GM23248 (cell line): ENCODE results near the gene SMIM29. TPM values are rescaled to one million over a fixed set of nuclear protein-coding genes. Genes with fewer than 3 reads are reported as not detected.

Source experiments
- DNase-seq: peaks from one replicate; pipeline ENCODE4 v3.0.0-alpha.2; 2015
- H2AFZ ChIP-seq: fragments of 200-600 bp; sonication (generic); 2 replicates; pipeline ENCODE4 v1.6.1; 2016; ENCODE audit warnings: antibody characterized with exemption
- H3F3A ChIP-seq: fragments of 200-600 bp; sonication (generic); 2 replicates; pipeline ENCODE4 v1.6.1; 2016; ENCODE audit warnings: mild to moderate bottlenecking, antibody characterized with exemption, mixed run types; ENCODE audit not compliant: insufficient read depth
- H3K27ac ChIP-seq: fragments of 200-600 bp; sonication (generic); 2 replicates; pipeline ENCODE4 v1.5.1; 2016; ENCODE audit warnings: mild to moderate bottlenecking
- H3K27me3 ChIP-seq: fragments of 200-600 bp; sonication (generic); replicated peaks from 2 replicates; pipeline ENCODE4 v1.6.1; 2016; ENCODE audit warnings: mild to moderate bottlenecking; ENCODE audit not compliant: insufficient read depth
- H3K36me3 ChIP-seq: fragments of 200-600 bp; sonication (generic); 2 replicates; pipeline ENCODE4 v1.6.1; 2016; ENCODE audit warnings: low read depth, mild to moderate bottlenecking
- H3K4me1 ChIP-seq: fragments of 200-600 bp; sonication (generic); 2 replicates; pipeline ENCODE4 v1.6.1; 2016; ENCODE audit warnings: mild to moderate bottlenecking; ENCODE audit not compliant: insufficient read depth
- H3K4me2 ChIP-seq: fragments of 200-600 bp; sonication (generic); one replicate; pipeline ENCODE4 v1.6.1; 2016; ENCODE audit warnings: mild to moderate bottlenecking; ENCODE audit not compliant: unreplicated experiment
- H3K4me3 ChIP-seq: fragments of 200-600 bp; sonication (generic); 2 replicates; pipeline ENCODE4 v1.5.1; 2016; ENCODE audit warnings: mild to moderate bottlenecking
- H3K79me2 ChIP-seq: fragments of 200-600 bp; sonication (generic); 2 replicates; pipeline ENCODE4 v1.6.1; 2016; ENCODE audit warnings: mild to moderate bottlenecking; ENCODE audit not compliant: insufficient read depth
- H3K9ac ChIP-seq: fragments of 200-600 bp; sonication (generic); 2 replicates; pipeline ENCODE4 v1.6.1; 2016; ENCODE audit warnings: mild to moderate bottlenecking
- H3K9me2 ChIP-seq: fragments of 200-600 bp; sonication (generic); 2 replicates; pipeline ENCODE4 v1.6.1; 2016; ENCODE audit warnings: mixed run types, mild to moderate bottlenecking, moderate library complexity; ENCODE audit not compliant: insufficient read depth
- H3K9me3 ChIP-seq: fragments of 200-600 bp; sonication (generic); one replicate; pipeline ENCODE4 v1.6.1; 2017; ENCODE audit warnings: low read depth
- H4K20me1 ChIP-seq: fragments of 200-600 bp; sonication (generic); 2 replicates; pipeline ENCODE4 v1.6.0; 2016; ENCODE audit not compliant: insufficient read depth
- EZH2 ChIP-seq: fragments of 200-600 bp; sonication (generic); IDR thresholded peaks from 2 replicates; pipeline ENCODE4 v1.6.1; 2018; ENCODE audit warnings: antibody characterized with exemption, mild to moderate bottlenecking; ENCODE audit not compliant: insufficient read depth, poor library complexity, severe bottlenecking
- EZH2phosphoT487 ChIP-seq: fragments of 200-600 bp; sonication (generic); IDR thresholded peaks from 2 replicates; pipeline ENCODE4 v1.6.1; 2018; ENCODE audit warnings: antibody characterized with exemption, moderate library complexity, mild to moderate bottlenecking, low read depth; ENCODE audit not compliant: insufficient read depth
- WGBS, 2 experiments: methylation state at CpG; one replicate each; pipeline ENCODE4 v1.1.6; 2015 to 2017; ENCODE audit warnings: low lambda C conversion rate in 2 of 2, low coverage in 1 of 2; ENCODE audit errors: missing lambda C conversion rate in 2 of 2; 5-methylcytosine and 5-hydroxymethylcytosine counted together
- in situ Hi-C: fragments of 300-500 bp; cut with MboI; formaldehyde crosslinking; loops from 2 replicates; pipeline ENCODE4 v1.15.0; 2020
- polyA plus RNA-seq: library from polyadenylated mRNA; unstranded; fragments of >200 nt; fragmentation: Nextera tagmentation; extraction: Ambion mirVana; gene quantifications from 2 replicates; pipeline ENCODE4 v1.2.1, GENCODE V29; 2016
- total RNA-seq: library from RNA; depleted of rRNA; stranded (reverse); fragments of >200 nt; shearing (Covaris generic); gene quantifications from 2 replicates; pipeline ENCODE4 v1.2.3, GENCODE V29; 2014

The SMIM29 gene
- total and polyA plus RNA-seq, 2 experiments from 2014 or later, result 35.1 to 55.1 TPM

GRCh38 chr6:34225551-34225950 is 23.3 kb downstream of the SMIM29 start:
- H3K9me2 ChIP-seq, result no peaks in the 10 kb centered on the region
- H4K20me1 ChIP-seq, result no peaks in the 10 kb centered on the region
- peaks cover 12% of the 10 kb centered on the region for H3K4me1 ChIP-seq
- no peaks in the 10 kb centered on the region for H3K79me2 ChIP-seq
- 89 to 95% methylated on average over 5 of the region's 5 CpGs for WGBS, 2 experiments
- H3K9ac ChIP-seq, result no peak overlapping the region
- H3K4me2 ChIP-seq, result no peak overlapping the region
- no peak overlapping the region for H3K4me3 ChIP-seq
- no peak overlapping the region for H2AFZ ChIP-seq
- in situ Hi-C loops, result no loop called here
- H3F3A ChIP-seq, result 0 out of 2 replicates have a peak, but pooled peaks cover 4% of the 10 kb centered on the region
- no peak overlapping the region for H3K27ac ChIP-seq
- no peak for DNase-seq
- no peaks in the 10 kb centered on the region for H3K9me3 ChIP-seq
- H3K36me3 ChIP-seq, result no peaks in the 10 kb centered on the region
- TF ChIP-seq EZH2 (no peak), EZH2phosphoT487 (no peak)
- H3K27me3 ChIP-seq, result no peaks in the 10 kb centered on the region

- WGBS, 2 experiments, result 2 to 6% methylated on average over 17 to 50 of the region's 55 CpGs
- no peaks in the 10 kb centered on the region for H3K9me3 ChIP-seq
- in situ Hi-C loops, result no loop called here
- H3K27me3 ChIP-seq, result no peaks in the 10 kb centered on the region
- H3K4me1 ChIP-seq, result peaks cover 8% of the 10 kb centered on the region
- peak; percentile 98 for DNase-seq
- H3K27ac ChIP-seq, result peak overlapping the region; percentile 45
- H3K9ac ChIP-seq, result peak overlapping the region; percentile 80
- no peaks in the 10 kb centered on the region for H3K36me3 ChIP-seq
- H3K4me3 ChIP-seq, result peak overlapping the region; percentile 72
- H4K20me1 ChIP-seq, result no peaks in the 10 kb centered on the region
- H3K9me2 ChIP-seq, result no peaks in the 10 kb centered on the region
- 0 out of 2 replicates have a peak, but pooled peaks cover 4% of the 10 kb centered on the region for H3F3A ChIP-seq
- H2AFZ ChIP-seq, result peak overlapping the region; percentile 91
- no peaks in the 10 kb centered on the region for H3K79me2 ChIP-seq
- TF ChIP-seq EZH2phosphoT487, result no peak
- no peak for TF ChIP-seq EZH2
- H3K4me2 ChIP-seq, result peak overlapping the region; percentile 73
These were observed 24.6 kb downstream of the SMIM29 start for GRCh38 chr6:34223956-34224940.

- no peak for DNase-seq
- H3K4me2 ChIP-seq, result peak overlapping the region; percentile 67
- H3K27me3 ChIP-seq, result no peaks in the 10 kb centered on the region
- no peaks in the 10 kb centered on the region for H3K36me3 ChIP-seq
- in situ Hi-C loops, result no loop called here
- peaks cover 4% of the 10 kb centered on the region for H3K4me1 ChIP-seq
- H3K9me2 ChIP-seq, result no peaks in the 10 kb centered on the region
- H4K20me1 ChIP-seq, result no peaks in the 10 kb centered on the region
- peak overlapping the region; percentile 59 for H3K4me3 ChIP-seq
- no peak for TF ChIP-seq EZH2phosphoT487
- TF ChIP-seq EZH2, result no peak
- no peaks in the 10 kb centered on the region for H3K9me3 ChIP-seq
- H3K9ac ChIP-seq, result peak overlapping the region; percentile 55; the same call in 1 of the 2 replicates
- 6 to 7% methylated on average over 15 to 16 of the region's 16 CpGs for WGBS, 2 experiments
- no peaks in the 10 kb centered on the region for H3K79me2 ChIP-seq
- H3K27ac ChIP-seq, result peak overlapping the region; percentile 45
- H3F3A ChIP-seq, result 0 out of 2 replicates have a peak, but pooled peaks cover 4% of the 10 kb centered on the region
- peak overlapping the region; percentile 91 for H2AFZ ChIP-seq
These were observed 25.3 kb downstream of the SMIM29 start for GRCh38 chr6:34223381-34223955.

GRCh38 chr6:34218691-34219090 is 30.1 kb downstream of the SMIM29 start:
- no peak overlapping the region for H3K27ac ChIP-seq
- no peaks in the 10 kb centered on the region for H3F3A ChIP-seq
- H3K4me2 ChIP-seq, result no peak overlapping the region
- no peaks in the 10 kb centered on the region for H3K9me2 ChIP-seq
- no peak for DNase-seq
- TF ChIP-seq EZH2 (no peak), EZH2phosphoT487 (no peak)
- H3K79me2 ChIP-seq, result no peaks in the 10 kb centered on the region
- H4K20me1 ChIP-seq, result no peaks in the 10 kb centered on the region
- H3K27me3 ChIP-seq, result no peaks in the 10 kb centered on the region
- 54 to 55% methylated on average over 2 of the region's 2 CpGs for WGBS, 2 experiments
- no peaks in the 10 kb centered on the region for H3K36me3 ChIP-seq
- in situ Hi-C loops, result no loop called here
- peak overlapping the region; percentile 31; the same call in 1 of the 2 replicates for H2AFZ ChIP-seq
- H3K9me3 ChIP-seq, result no peaks in the 10 kb centered on the region
- H3K4me3 ChIP-seq, result no peak overlapping the region
- no peak overlapping the region for H3K9ac ChIP-seq
- no peaks in the 10 kb centered on the region; the same call in 1 of the 2 replicates for H3K4me1 ChIP-seq
